ENCODE measurements around the gene PTMA.

- TF ChIP-seq POLR2AphosphoS5 (IDR thresholded peaks at IDR 0.05) = no peak
- peak in 3 of 4 experiments; percentile 19 to 45 (median 25) for TF ChIP-seq CTCF (IDR thresholded peaks at IDR 0.05)
- peak; percentile 55 to 68 for TF ChIP-seq POLR2A (IDR thresholded peaks at IDR 0.05)
- TF ChIP-seq EP300 (IDR thresholded peaks at IDR 0.05) = no peak
These were observed 679 bp downstream of the PTMA start for GRCh38 chr2:231708773-231709635.
